Urothelium cell line (cell line): Measurements from ENCODE around the gene HDAC4.

Experiments
- DNase-seq: peaks from one replicate; pipeline ENCODE4 v3.0.0; 2011; ENCODE audit warnings: low spot score, mixed read lengths
- FAIRE-seq: peaks from 2 replicates; lab custom pipeline; 2011; peaks lifted over from hg19 to GRCh38; lab: Jason Lieb, UNC

The HDAC4 gene

DNA sequence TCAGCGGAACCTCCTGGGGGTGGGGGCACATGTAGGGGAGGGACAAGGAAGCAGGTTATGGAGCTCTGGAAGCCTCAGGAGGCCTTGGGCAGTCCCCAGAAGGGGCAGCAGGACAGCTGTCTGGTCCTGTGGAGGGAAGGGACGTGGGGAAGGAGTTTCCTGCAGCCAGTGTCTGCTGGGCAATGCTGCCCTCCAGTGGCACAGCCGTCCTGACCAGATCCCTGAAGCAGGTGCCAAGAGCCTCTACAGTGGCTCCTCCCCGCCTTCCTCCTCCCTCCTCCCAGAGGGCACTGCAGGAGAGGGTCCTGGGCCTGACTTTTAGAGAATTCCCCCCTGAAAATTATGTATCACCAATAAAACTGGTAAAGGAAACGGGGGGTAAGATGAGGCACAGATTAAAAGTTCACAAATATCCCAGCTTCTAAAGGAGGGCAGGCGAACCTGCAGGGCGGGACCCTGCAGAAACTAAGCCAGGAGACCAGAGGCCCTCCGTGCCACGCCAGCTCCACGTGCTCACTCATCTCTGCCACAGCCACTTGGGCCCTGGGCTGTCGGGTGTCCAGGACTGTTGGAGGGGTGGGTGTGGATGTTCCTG, 294.4 kb downstream of the HDAC4 start:
- DNase-seq: peak; percentile 86
- FAIRE-seq: peak; percentile 79

DNA sequence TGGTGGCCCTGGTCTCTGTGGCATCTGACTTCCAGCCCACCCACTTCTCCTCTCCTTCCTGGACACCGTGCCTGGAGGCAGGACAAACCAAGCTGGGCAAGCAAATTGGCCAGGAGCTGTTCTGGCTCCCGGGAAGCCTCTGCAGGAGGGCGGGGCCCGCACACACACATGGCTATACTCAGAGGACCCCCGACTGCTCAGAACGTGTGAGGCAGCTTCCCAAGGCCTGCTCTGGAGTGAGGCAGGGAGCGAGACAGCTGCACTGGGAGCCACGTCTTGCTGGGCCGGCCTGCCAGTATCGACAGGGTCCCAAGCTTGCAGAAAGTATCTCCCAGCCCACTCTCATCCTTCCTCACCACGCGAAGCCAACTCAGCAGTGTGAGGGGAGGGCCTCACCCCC, 295.6 kb downstream of the HDAC4 start:
- FAIRE-seq (no peak), DNase-seq (no peak)

DNA sequence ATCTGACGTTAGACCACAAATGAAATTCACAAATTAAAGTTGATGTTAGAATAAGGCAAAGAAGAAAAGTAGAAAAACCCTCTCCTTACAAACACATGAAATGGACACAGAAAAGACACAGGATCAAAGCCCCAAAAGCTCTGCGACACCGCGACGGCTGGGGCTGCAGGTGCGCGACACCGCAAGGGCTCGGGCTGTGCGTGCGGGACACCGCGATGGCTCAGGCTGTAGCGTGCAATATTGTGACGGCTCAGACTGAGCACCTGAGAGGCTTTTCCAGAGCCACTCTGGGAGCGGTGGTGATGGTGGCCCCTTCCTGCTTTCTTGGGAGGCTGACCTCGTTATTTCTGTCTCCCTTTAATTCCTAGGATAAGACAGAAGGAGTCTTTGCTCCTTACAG, 296.0 kb downstream of the HDAC4 start:
- FAIRE-seq: no peak
- no peak for DNase-seq

DNA sequence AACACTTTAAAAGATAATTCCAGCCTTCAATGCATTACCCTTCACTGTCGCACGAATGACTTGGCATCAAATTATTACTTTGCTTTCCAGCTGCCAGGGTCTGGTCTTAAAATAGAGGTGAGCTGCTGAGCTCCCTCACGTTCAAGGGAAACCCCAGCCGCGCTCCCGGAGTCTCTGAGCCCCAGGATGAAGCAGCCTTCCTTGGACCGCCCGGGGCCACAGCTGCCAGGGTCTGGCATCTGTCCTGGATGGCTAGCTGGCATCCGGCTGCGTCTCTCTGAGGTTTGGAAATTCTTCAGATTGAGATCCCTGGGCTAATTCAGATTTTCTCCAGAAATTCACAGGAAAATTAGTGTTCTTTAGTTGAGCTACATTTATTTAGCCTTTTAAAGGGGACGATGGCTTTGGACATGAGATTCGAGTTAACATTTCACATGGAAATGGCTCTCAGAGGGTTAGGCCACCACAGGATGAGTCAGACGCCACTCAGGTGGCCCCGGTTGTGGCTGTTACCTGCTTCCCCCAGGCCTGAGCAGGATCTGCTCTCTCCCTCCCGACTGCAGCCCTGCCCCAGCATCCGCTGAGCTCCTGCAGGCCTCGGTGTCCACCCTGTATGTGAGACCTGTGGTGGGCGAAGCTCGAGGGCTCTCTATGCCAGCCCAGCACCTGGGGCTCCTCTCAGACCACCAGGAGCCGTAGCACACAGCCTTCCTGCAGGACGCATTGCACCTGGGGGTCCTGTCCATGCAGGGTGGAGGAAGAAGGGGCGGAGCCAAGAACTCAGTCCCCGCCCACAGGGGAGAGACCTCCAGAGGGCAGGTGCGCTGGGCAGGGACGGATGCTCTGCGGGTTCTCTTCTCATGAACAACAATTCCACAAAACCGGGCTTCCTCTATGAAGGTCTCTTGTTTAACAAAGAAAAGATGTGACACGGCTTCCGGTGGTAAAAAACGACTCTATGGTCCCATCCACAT, 297.4 kb downstream of the HDAC4 start:
- no peak for DNase-seq
- FAIRE-seq: no peak

GRCh38 chr2:239102266-239102665, 298.6 kb downstream of the HDAC4 start:
- DNase-seq (no peak), FAIRE-seq (no peak)

GRCh38 chr2:239101807-239102206, 299.0 kb downstream of the HDAC4 start:
- no peak for FAIRE-seq
- DNase-seq: no peak

DNA sequence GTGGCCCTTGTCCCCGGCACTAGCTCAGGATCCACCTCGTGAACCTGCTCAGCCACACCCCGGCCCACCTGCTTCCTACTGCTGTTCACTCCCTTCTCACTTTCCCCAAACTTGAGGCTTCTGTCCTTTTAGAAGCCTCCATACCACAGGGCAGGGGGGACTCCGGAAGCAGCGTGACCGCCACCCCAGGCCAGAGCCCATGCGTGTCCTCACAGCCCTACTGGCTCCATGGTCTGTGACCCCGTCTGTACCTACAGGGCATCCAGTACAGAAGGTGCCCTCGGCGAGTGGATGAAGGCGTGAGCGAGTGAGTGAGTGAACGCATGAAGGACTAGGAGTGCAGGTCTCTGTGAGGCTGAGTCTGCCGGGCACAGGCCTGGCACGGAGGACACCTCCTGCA, 299.7 kb downstream of the HDAC4 start:
- FAIRE-seq (no peak), DNase-seq (no peak)

- no peak for FAIRE-seq
Measured at GRCh38 chr2:239099474-239099873, 301.3 kb downstream of the HDAC4 start.

DNA sequence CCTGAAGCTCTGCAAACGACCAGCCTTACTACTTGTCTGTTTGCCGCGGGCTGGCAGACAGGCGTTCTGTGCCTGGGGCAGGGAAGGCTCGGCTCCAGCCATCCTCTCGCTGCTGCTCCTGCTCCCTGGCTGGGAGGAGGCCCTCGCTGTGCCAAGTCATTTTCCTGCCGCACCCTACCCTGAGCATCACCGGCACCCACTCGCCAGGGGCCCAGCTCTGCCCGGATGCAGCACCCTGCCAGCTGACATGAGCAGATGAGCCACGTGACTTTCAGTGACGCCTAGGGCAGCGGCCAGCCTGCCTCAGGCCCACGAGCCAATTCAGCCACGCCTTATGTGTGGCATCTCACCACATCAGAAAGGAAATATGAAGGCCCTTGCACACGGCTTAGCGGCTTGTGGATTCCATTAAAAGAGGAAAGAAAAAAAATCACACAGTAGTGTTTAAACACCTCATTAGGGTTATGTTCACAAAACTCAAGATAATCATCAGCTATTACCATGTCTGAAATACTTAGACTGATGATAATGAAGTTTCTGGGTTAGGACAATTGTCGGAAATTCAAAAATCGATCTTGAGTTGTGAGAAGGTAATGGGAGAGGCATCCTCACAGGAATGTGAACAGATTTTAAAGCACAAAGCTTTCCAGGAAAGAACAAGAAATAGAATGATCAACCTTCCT, 302.4 kb downstream of the HDAC4 start:
- FAIRE-seq (no peak), DNase-seq (peak; percentile 40)

More at GRCh38 chr2:239099474-239099873, 301.3 kb downstream of the HDAC4 start:
- DNase-seq: no peak

- FAIRE-seq (no peak), DNase-seq (no peak)
Measured at GRCh38 chr2:239097428-239097696, 303.5 kb downstream of the HDAC4 start.

DNA sequence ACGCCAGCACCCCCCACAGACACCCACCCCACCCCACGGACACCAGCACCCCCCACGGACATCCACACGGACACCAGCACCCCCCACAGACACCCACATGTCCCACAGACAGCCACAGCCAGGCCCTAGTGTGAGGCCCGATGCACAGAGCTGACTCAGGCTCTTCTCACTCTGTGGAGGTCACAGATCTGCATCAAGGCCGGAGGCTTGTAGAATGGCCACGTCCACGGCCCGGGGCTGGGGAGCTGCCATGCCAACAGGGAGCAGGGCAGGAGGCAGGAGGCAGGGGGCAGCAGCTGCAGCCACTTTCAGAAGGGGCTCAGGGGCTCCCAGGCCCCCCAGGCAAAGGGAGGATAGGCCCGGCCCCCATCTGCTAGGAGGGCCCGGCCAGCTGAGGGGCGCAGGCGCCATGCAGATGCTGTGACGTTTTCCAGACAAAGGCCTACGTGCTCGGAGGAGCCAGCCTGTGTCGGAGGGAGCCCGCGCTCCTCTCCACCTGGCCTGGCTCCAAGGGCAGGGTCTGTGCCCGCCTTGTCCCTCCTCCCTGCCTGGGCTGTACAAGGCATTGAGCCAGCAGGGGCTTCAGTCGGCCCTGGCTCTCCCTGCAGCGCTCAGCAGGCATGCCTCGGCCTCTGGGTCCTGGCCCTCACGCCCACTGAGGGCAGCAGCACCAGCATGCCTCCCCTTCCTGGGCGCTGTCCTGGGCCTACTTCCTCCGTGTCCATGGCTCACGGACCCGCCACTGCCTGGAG, 304.0 kb downstream of the HDAC4 start:
- DNase-seq: no peak
- no peak for FAIRE-seq

GRCh38 chr2:239095460-239096081, 305.2 kb downstream of the HDAC4 start:
- no peak for DNase-seq
- FAIRE-seq: no peak

- DNase-seq (no peak), FAIRE-seq (no peak)
Measured at GRCh38 chr2:239094867-239095266, 306.0 kb downstream of the HDAC4 start.

GRCh38 chr2:239093952-239094351, 306.9 kb downstream of the HDAC4 start:
- DNase-seq (no peak), FAIRE-seq (no peak)

GRCh38 chr2:239093542-239093941, 307.3 kb downstream of the HDAC4 start:
- DNase-seq (no peak), FAIRE-seq (no peak)

DNA sequence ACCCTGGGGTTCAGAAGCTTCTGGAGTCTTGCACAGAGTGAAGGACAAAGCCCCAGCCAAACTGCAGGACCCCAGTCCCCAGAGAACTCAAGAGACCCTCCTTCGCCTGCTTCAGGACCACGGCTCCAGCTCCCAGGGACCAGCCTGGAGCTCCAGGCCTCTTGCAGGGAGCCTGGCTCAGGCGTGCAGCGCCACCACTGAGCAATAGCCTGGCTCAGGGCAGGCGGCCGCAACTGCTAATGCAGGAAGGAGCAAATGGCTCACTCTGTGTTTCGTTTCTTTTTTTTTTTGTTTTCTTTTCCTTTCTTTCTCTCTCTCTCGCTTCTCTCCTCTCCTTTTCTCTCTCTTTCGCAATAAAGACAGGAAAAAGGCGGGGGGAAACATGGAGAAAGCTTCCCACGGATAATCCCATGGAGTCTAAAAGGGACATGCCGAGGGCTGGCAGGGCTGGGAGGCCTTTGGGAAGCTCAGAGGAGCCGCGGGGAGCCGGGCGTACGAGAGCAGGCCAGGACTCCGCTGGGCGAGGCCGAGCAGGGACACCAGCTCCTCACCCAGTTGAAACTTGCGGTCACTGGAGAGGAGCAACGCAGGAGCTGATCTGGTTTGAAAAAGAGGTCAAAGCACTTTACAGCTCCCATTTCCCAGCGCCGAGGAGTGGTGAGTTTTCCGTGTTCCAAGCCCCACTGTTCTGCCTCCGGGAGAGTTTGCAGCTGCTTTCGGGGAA, 308.1 kb downstream of the HDAC4 start:
- DNase-seq: no peak
- FAIRE-seq: no peak

GRCh38 chr2:239089884-239090283, 310.9 kb downstream of the HDAC4 start:
- FAIRE-seq (no peak), DNase-seq (no peak)

DNA sequence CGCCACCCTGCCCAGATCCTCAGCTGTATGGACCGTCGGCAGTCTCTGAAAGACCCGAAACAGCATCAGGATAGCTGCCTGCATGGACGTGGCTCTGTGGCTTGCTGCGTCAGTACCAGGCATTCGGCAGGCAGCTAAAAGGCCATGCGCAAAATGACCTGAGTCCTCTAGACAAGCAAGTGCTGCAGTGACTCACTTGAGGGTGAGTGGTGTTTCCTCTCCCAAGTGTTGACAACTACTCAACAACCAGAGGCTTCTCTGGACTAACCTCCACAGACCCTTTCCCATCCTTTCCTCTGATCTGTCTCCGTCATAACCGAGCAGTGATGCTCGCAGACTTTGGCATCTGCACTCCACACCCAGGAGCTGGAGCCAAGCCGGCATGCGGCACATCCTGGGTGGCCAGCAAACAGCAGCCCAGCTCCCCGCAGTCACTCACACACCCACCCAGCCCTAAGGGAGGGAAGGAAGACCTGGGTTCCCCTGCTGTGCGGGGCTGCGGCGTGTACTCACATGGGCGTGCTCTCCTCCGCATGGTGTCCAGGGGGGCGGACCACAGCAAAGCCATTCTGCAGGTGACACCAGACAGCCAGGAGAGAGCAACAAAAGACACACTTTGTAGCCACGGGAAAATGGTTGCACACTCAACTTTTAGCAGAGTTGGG, 313.6 kb downstream of the HDAC4 start:
- DNase-seq: no peak
- no peak for FAIRE-seq

DNA sequence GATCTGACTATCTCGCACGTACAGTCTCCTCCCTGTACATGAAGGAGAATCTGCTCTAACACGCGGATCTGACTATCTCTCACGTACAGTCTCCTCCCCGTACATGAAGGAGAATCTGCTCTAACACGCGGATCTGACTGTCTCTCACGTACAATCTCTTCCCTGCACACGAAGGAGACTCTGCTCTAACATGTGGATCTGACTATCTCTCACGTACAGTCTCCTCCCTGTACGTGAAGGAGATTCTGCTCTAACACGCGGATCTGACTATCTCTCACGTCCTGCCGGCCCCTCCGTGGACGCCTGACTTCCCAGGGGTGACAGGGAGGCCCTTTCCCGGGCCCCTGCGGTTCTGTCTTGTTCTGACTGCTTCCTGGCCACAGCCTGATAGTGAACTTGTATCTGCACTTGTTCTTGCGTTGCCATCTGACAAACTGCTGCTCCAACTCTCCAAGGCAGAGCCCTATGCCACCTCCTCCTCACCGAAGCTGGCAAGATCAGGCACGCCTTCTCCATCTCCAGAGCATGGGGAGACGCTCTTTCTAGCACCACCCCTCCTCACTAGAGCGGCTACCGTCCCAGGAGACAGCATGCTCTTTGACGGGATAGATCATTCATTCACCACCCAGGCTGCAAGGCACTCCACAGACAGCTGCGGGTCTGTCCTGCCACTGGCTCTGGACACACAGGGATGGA, 314.3 kb downstream of the HDAC4 start:
- no peak for DNase-seq
- no peak for FAIRE-seq
